GM18520 (cell line): ENCODE data around the gene PDE6B.
"Not testable (repeated sequence)": the region's sequence is repeated elsewhere in the genome, so short reads cannot be mapped to it uniquely, and the experiment has no call there.

ENCODE experiments used
- ATAC-seq: cut with Tn5 transposase; IDR thresholded peaks from one replicate; pipeline ENCODE4 v1.9.1; 2021; ENCODE audit not compliant: unreplicated experiment

PDE6B gene

GRCh38 chr4:682490-683172, 57.3 kb downstream of the PDE6B start:
- no peak for ATAC-seq

DNA sequence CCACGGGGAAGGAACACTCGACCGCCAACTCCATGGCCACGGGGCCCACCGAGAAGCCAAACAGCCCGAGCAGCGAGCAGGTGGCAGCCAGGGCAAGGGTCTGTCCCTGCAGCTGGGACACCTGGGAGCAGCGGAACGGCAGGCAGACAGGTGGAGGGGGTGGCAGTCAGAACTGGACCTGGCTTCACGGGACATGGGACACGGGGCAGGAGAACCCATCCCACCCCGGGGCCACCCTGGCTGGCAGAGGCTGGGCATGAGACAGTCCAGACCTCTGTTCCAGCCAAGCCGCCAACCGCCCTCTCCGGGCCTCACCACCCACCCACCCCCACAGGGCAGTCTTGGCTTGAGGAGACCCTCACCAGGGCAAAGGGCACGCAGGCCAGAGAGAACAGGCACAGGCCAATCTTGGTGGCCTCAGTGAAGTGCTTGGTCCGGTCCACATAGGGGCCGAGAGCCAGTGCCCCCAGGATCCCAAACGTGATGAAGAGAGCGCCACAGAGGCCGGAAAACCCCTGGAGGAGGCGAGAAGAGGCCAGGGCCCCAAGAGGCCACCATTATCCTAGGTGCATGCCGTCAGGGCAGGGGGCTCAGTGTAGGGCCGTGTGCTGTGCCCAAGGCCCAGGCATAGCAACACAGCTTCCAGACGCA, 58.0 kb downstream of the PDE6B start:
- ATAC-seq = no peak

GRCh38 chr4:683982-684622, 58.7 kb downstream of the PDE6B start:
- ATAC-seq = no peak

- no peak for ATAC-seq
These were observed 59.4 kb downstream of the PDE6B start for GRCh38 chr4:684623-685327.

DNA sequence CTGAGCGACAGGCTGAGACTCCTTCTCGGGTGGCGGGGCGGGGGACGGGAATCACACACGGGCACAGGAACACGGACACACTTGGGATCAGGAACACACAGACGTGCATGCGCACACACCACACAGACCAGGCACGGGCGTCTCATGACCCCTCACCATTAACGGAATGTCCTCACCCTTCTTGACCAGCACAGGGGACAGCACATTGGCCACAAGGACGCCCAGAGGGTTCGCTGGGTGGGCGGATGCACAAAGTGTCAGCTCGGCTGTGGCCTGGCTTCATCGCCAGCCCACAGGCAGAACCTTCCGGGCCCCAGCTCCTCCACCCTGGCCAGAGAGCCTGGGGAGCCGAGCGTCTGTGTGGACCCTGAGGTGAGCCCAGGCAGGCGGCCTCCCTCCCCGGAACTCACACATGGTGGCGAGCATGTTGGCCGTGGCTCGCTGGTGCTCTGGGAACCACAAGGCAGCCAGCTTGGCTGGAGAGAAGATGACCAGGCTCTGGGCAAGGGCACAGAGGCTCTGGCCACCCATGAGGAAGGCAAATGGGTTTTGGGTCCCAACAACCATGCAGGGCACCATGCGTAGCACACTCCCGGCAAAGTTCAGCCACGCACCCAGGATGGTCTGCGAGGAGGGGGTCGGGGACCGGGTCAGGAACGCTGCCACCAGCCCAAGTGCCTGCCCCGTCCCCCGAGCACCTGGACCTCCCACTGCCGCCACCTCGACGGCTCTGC, 60.5 kb downstream of the PDE6B start:
- ATAC-seq = no peak

DNA sequence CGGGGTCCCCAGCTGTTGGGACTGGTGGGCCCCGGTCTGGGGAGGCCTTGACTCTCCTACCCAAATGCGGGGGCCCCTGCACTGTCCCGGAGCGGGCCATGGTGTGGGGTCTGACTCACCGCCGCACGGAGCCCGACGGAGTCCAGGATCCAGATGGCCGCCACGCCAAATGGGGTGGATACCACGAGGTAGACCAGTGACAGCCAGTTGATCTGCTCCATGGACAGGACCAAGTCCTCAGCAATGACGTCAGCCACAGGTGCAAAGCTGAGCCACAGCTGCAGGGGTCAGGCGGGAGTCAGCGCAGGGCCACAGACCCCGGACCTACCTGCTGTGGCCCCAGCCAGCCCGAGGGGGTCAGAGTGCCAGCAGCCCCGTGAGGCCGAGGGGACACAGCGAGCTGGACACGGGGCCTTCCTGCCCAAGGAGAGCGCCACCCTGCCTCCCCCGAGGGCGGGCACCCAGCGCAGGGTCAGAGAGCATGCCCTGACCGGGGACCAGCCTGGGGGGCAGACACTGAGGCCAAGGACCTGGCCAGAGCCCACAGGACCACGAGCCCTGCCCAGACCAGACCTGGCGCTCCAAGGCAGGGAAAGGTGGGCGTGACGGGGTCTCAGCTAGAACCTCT, 61.2 kb downstream of the PDE6B start:
- no peak for ATAC-seq

DNA sequence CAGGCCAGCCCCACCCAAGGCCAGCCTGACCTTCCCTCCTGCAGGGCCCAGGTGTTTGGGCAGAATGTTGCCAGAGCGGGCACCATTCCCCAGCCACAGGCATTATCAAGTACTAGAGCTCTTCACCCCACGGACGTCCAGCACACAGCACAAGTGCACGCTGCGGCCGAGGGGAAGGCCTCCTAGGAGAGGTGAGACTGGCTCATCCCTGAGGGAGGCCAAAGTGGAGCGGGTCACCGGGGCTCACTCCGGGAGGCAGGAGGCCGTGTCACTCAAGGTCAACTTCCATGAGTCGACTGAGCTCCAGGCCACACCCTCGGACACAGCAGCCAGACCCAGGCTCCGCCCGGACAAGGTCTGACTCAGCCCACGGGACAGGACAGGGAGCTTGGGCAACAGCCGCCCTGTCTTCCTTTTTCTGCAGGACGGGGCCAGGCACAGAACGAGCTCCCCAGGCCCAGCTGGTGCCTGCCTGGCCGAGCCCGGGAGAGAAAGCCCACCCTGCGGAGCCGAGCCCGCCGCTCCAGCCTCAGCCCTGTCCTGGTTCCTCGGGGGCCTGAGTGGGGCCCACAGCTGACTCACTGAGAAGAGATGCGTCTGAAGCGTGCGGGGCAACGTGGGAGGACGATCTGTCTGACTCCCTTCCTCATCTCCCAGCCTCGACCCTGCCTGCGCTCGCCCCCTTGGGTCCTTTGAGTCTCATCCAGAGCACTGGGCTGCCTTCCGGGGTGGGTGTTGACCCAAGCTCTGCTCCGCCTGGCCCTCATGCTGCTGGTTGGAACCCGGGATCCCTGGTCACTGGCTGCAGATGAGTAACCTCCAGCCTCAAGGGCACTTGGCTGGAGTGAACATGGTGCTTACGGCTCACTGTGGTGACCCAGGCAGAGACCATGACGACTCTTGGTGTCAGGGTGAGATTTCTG, 61.9 kb downstream of the PDE6B start:
- no peak for ATAC-seq

GRCh38 chr4:687971-688853, 62.8 kb downstream of the PDE6B start:
- ATAC-seq = no peak

DNA sequence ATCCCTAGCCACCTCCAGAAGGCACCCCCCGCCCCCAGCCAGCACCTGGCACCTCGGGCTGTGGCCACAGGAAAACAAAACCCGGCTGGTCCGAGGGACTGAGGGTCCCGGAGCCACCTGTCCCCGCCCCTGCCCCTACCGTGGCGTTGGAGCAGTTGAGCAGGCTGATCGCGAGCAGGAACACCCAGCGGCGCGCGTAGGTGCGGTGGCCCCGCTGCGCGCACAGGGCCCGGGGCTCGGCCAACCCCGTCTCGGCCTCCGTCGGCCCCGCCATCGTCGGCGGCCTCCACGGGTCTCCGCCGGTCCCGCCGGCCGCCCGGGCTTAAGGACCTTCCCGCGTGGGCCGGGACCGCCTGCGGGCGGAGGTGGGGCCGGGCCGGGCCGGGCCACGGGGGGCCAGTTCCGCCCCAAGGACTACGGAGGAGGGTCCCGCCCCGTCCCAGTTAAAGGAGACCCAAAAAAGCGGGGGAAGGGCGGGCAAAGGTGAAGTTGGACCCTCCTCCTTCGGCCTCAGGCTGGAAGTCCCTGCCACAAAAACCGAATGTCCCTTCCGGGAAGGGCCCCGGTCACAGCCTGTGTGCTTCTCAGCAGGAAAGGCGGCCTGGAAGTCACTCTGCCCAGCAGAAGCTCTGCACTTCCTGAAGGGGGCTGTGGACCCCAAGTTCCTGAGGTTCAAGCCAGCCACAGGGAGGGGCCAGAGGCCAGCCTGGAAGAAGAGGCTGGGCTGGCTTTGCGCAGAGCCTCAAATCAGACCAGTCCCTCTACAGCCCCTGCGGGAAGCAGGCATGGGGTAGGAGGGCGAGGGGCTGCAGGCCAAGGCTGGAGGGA, 63.7 kb downstream of the PDE6B start, which contains the start of gene SLC49A3:
Gene SLC49A3 (minus strand): TSS at position 298 of the 828 bp plus-strand sequence. CDS start 24 bp downstream, at position 274.
- no peak for ATAC-seq

DNA sequence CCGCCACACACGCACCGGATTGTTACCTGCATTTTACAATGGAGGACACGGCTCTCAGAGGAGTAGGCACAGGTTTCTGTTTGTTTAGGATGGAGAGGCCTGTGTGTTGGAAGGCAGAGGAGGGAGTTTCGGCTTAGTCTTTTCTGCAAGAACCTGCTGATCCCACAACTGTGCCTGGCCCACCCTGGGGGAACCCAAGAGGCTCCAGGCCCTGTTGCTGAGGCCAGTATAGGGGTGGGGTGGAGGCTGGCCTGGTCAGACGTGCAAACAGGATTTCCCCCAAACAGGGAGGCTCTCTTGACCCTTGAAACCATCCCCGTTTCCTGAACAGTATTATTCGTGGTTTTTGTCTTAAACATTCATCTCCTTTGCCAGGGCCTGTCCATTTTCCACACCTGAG, 64.3 kb downstream of the PDE6B start:
- no peak for ATAC-seq

GRCh38 chr4:692771-693554, 67.6 kb downstream of the PDE6B start:
- no peak for ATAC-seq

- ATAC-seq = not testable (repeated sequence)
These were observed 69.1 kb downstream of the PDE6B start for GRCh38 chr4:694341-694940.

GRCh38 chr4:699816-700580, 74.6 kb downstream of the PDE6B start:
- ATAC-seq = no peak

DNA sequence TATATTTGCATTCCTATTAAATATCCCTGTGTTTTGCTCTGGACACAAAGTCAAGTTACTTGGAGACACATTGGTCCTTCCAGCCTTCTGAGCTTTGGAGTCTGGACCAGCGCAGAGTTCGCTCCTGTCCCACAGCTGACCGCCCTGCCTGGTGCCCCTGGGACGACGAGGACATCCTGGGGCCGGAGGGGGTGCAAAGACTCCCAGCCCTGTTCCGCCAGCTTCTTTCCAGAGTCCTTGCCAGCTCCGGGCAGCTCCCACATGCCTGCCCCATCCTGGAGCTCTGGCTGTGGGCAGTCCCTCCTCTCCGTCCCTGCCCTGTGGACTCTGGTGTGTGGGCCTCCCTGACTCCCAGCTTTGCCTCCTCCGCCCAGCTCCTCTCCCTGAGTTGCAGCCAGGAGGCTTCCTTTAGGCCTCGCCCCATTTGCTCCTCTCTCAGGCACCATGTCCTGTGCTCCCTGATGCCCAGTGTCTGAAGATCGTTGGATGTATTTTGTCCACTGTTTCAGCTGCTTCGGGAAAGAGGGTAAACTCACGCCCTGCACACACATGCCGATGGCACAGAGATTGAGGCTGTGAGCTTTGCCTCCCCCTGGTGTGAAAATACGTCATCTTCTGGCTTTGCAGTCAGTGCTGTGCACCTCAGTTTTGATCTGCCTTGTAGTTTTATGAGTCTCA, 75.4 kb downstream of the PDE6B start:
- ATAC-seq = no peak

DNA sequence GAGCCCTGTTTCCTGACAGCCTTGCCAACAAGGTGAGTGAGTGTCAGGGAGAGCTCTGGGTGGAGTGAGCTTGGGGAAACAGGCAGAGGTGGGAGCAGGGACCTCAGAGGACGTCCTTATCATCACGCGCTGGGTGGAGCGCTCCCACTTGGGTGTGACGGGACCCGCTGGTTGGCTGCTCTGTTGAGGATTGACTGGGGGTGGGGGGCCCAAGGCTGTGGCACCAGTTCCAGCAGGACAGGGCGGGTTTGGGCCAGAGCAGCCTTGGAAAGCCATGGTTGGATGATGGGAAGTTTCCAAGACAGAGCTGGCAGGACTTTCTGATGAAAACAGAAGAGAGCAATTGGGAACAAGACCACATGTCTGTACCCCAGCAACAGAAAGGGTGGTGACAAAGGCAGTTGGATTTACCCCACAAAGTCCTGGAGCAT, 77.3 kb downstream of the PDE6B start:
- ATAC-seq = no peak
